GM23338 (cell line): ENCODE results near the gene USP9Y. TPM values are rescaled to one million over a fixed set of nuclear protein-coding genes. Genes with fewer than 3 reads are reported as not detected.

ENCODE experiments used
- ATAC-seq: fragments of 200-7000 bp; cut with Tn5 transposase; 3 replicates; pipeline ENCODE4 v1.9.1; 2020
- DNase-seq: peaks from one replicate; pipeline ENCODE4 v3.0.0-alpha.2; 2015; ENCODE audit warnings: low spot score
- H2AFZ ChIP-seq: fragments of 200-600 bp; sonication (generic); 2 replicates; pipeline ENCODE4 v1.8.0; 2016; ENCODE audit warnings: antibody characterized with exemption, mild to moderate bottlenecking, moderate library complexity
- H3F3A ChIP-seq: fragments of 200-600 bp; sonication (generic); replicated peaks from 2 replicates; pipeline ENCODE4 v1.8.0; 2017; ENCODE audit warnings: antibody characterized with exemption, mixed run types, low read depth
- H3K27ac ChIP-seq: fragments of 200-600 bp; sonication (generic); 2 replicates; pipeline ENCODE4 v1.6.1; 2016; ENCODE audit warnings: low read depth
- H3K27me3 ChIP-seq: fragments of 200-600 bp; sonication (generic); 2 replicates; pipeline ENCODE4 v1.8.0; 2016; ENCODE audit warnings: mild to moderate bottlenecking, mixed run types, moderate library complexity; ENCODE audit not compliant: insufficient read depth
- H3K36me3 ChIP-seq: fragments of 200-600 bp; sonication (generic); 2 replicates; pipeline ENCODE4 v1.8.0; 2016; ENCODE audit warnings: mild to moderate bottlenecking; ENCODE audit not compliant: insufficient read depth
- H3K4me1 ChIP-seq: fragments of 200-600 bp; sonication (generic); 2 replicates; pipeline ENCODE4 v1.8.0; 2016; ENCODE audit warnings: mild to moderate bottlenecking, moderate library complexity; ENCODE audit not compliant: insufficient read depth
- H3K4me2 ChIP-seq: fragments of 200-600 bp; sonication (generic); 2 replicates; pipeline ENCODE4 v1.7.1; 2017; ENCODE audit warnings: mixed run types
- H3K4me3 ChIP-seq: fragments of 200-600 bp; sonication (generic); 2 replicates; pipeline ENCODE4 v1.6.1; 2016; ENCODE audit warnings: mixed run types
- H3K79me2 ChIP-seq: fragments of 200-600 bp; sonication (generic); replicated peaks from 2 replicates; pipeline ENCODE4 v1.8.0; 2017; ENCODE audit warnings: mild to moderate bottlenecking; ENCODE audit not compliant: insufficient read depth
- H3K9me2 ChIP-seq: fragments of 200-600 bp; sonication (generic); 2 replicates; pipeline ENCODE4 v1.8.0; 2017; ENCODE audit not compliant: insufficient read depth
- H4K20me1 ChIP-seq: fragments of 200-600 bp; sonication (generic); replicated peaks from 2 replicates; pipeline ENCODE4 v1.8.0; 2017; ENCODE audit warnings: mild to moderate bottlenecking; ENCODE audit not compliant: insufficient read depth
- H3K27ac Mint-ChIP-seq: 2 replicates; pipeline ENCODE4 v1.8.0; 2020; ENCODE audit warnings: inconsistent platforms, mild to moderate bottlenecking, moderate library complexity, mixed read lengths
- H3K27me3 Mint-ChIP-seq: 3 replicates; pipeline ENCODE4 v1.8.0; 2022; ENCODE audit warnings: low read depth, mild to moderate bottlenecking, moderate library complexity, mixed read lengths, inconsistent platforms; ENCODE audit not compliant: insufficient read depth, poor library complexity
- H3K36me3 Mint-ChIP-seq: 3 replicates; pipeline ENCODE4 v1.8.0; 2021; ENCODE audit warnings: low read depth, mild to moderate bottlenecking, inconsistent platforms, moderate library complexity, mixed read lengths
- H3K4me1 Mint-ChIP-seq: 3 replicates; pipeline ENCODE4 v1.8.0; 2020; ENCODE audit warnings: mild to moderate bottlenecking, inconsistent platforms, mixed read lengths
- H3K4me3 Mint-ChIP-seq: 3 replicates; pipeline ENCODE4 v1.8.0; 2021; ENCODE audit warnings: moderate library complexity, mild to moderate bottlenecking, inconsistent platforms, mixed read lengths
- H3K9me3 Mint-ChIP-seq: 3 replicates; pipeline ENCODE4 v1.8.0; 2020; ENCODE audit warnings: moderate library complexity, mild to moderate bottlenecking, inconsistent platforms, mixed read lengths
- ETS1 ChIP-seq: IDR thresholded peaks from 2 replicates; pipeline ENCODE4 v1.6.1; 2016; ENCODE audit warnings: antibody characterized with exemption
- EZH2 ChIP-seq: fragments of 200-600 bp; sonication (generic); IDR thresholded peaks from one replicate; pipeline ENCODE4 v1.8.0; 2017; ENCODE audit warnings: antibody characterized with exemption, mild to moderate bottlenecking, low read depth; ENCODE audit not compliant: unreplicated experiment
- EZH2phosphoT487 ChIP-seq: fragments of 200-600 bp; sonication (generic); IDR thresholded peaks from one replicate; pipeline ENCODE4 v1.8.1; 2018; ENCODE audit warnings: antibody characterized with exemption; ENCODE audit not compliant: unreplicated experiment
- NANOG ChIP-seq: IDR thresholded peaks from 2 replicates; pipeline ENCODE4 v1.6.1; 2016; ENCODE audit warnings: antibody characterized with exemption, borderline replicate concordance
- ZNF331 ChIP-seq: fragments of 250-450 bp; sonication (Bioruptor Pico); IDR thresholded peaks from 2 replicates; pipeline ENCODE4 v1.5.0; 2020; ENCODE audit warnings: low read depth, mild to moderate bottlenecking, moderate library complexity
- ZNF462 ChIP-seq: fragments of 250-450 bp; sonication (Bioruptor Pico); IDR thresholded peaks from 2 replicates; pipeline ENCODE4 v1.5.0; 2020; ENCODE audit warnings: mild to moderate bottlenecking, moderate library complexity
- polyA plus RNA-seq: library from polyadenylated mRNA; unstranded; fragments of >200 nt; fragmentation: Nextera tagmentation; extraction: Ambion mirVana; gene quantifications from 2 replicates; pipeline ENCODE4 v1.2.1, GENCODE V29; 2016
- total RNA-seq: library from RNA; depleted of rRNA; stranded (reverse); fragments of >200 nt; shearing (Covaris generic); gene quantifications from 2 replicates; pipeline ENCODE4 v1.2.3, GENCODE V29; 2014
- TF ChIP-seq, protein P1 (sequence below): IDR thresholded peaks from one replicate; pipeline ENCODE4 v1.6.1; 2018; ENCODE audit warnings: antibody characterized with exemption; ENCODE audit not compliant: unreplicated experiment

The USP9Y gene
- total and polyA plus RNA-seq, 2 experiments from 2014 or later, result 23.7 to 49.0 TPM

DNA sequence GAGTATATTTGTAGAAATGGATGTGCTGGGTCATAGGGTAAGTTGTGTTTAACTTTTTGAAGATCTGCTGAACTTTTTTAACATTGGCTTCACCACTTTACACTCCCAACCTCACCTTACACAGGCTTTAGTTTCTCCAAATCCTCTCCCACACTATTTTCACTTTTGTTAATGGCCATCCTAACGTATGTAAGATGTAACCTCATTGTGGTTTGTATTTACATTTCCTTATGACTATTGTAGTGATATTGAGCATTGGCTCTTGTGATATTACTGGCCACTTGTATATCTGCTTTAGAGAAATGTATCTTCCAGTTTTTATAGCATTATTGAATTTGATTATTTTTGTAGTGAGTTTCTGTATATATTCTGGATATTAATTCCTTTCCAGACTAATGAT lies 93.0 kb downstream of the USP9Y start:
- Histone ChIP-seq H3K27me3 (no peaks in the 10 kb centered on the region), H3K4me1 (no peaks in the 10 kb centered on the region), H3K9me2 (no peaks in the 10 kb centered on the region), H2AFZ (no peak overlapping the region), H4K20me1 (no peaks in the 10 kb centered on the region), H3K36me3 (no peaks in the 10 kb centered on the region), H3F3A (no peaks in the 10 kb centered on the region), H3K4me2 (no peak overlapping the region), H3K27ac (no peak overlapping the region), H3K4me3 (no peak overlapping the region), H3K79me2 (no peaks in the 10 kb centered on the region)
- ATAC-seq (no peak), DNase-seq (no peak)
- no peak for TF ChIP-seq EZH2phosphoT487
- TF ChIP-seq, protein P1, sequence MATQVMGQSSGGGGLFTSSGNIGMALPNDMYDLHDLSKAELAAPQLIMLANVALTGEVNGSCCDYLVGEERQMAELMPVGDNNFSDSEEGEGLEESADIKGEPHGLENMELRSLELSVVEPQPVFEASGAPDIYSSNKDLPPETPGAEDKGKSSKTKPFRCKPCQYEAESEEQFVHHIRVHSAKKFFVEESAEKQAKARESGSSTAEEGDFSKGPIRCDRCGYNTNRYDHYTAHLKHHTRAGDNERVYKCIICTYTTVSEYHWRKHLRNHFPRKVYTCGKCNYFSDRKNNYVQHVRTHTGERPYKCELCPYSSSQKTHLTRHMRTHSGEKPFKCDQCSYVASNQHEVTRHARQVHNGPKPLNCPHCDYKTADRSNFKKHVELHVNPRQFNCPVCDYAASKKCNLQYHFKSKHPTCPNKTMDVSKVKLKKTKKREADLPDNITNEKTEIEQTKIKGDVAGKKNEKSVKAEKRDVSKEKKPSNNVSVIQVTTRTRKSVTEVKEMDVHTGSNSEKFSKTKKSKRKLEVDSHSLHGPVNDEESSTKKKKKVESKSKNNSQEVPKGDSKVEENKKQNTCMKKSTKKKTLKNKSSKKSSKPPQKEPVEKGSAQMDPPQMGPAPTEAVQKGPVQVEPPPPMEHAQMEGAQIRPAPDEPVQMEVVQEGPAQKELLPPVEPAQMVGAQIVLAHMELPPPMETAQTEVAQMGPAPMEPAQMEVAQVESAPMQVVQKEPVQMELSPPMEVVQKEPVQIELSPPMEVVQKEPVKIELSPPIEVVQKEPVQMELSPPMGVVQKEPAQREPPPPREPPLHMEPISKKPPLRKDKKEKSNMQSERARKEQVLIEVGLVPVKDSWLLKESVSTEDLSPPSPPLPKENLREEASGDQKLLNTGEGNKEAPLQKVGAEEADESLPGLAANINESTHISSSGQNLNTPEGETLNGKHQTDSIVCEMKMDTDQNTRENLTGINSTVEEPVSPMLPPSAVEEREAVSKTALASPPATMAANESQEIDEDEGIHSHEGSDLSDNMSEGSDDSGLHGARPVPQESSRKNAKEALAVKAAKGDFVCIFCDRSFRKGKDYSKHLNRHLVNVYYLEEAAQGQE, result no peak
- TF ChIP-seq EZH2, result no peak
- no peak for TF ChIP-seq ETS1
- TF ChIP-seq NANOG, result no peak
- TF ChIP-seq ZNF331 (CRISPR knock-in tag), result no peak
- no peak for TF ChIP-seq ZNF462 (CRISPR knock-in tag)
- Mint-ChIP-seq H3K27ac (no peak overlapping the region), H3K9me3 (no peaks in the 10 kb centered on the region), H3K4me3 (no peak overlapping the region), H3K4me1 (no peaks in the 10 kb centered on the region; the same call in 2 of the 3 replicates), H3K36me3 (peaks cover 52% of the 10 kb centered on the region), H3K27me3 (peaks cover 2% of the 10 kb centered on the region)
